Liver (tissue), 3 donors: ENCODE results near the gene FAM120B.

ENCODE experiments used
- EGR1 ChIP-seq, 2 donors: IDR thresholded peaks; 2 replicates each; pipeline ENCODE4 v1.6.1; 2016 to 2018; ENCODE audit warnings: antibody characterized with exemption in 2 of 2, low read depth in 2 of 2
- FOXA1 ChIP-seq: IDR thresholded peaks from 2 replicates; pipeline ENCODE4 v1.6.1; 2016; ENCODE audit warnings: antibody characterized with exemption
- GABPA ChIP-seq, 2 donors: IDR thresholded peaks in 1 of 2; conservative IDR thresholded peaks in 1 of 2; 2 replicates each; pipeline ENCODE4 v1.6.1; 2016; ENCODE audit warnings: antibody characterized with exemption in 2 of 2, mild to moderate bottlenecking in 1 of 2, moderate library complexity in 1 of 2
- HNF4A ChIP-seq, 2 donors: conservative IDR thresholded peaks; 2 replicates each; pipeline ENCODE4 v1.6.1; 2016; ENCODE audit warnings: antibody characterized with exemption in 2 of 2, mild to moderate bottlenecking in 2 of 2
- JUND ChIP-seq, 2 donors: IDR thresholded peaks; 2 replicates each; pipeline ENCODE4 v1.6.1; 2016; ENCODE audit warnings: antibody characterized with exemption in 2 of 2
- RAD21 ChIP-seq, 2 donors: IDR thresholded peaks; 2 replicates each; pipeline ENCODE4 v1.6.1; 2016; ENCODE audit warnings: antibody characterized with exemption in 2 of 2, mild to moderate bottlenecking in 2 of 2
- SP1 ChIP-seq: IDR thresholded peaks from 2 replicates; pipeline ENCODE4 v1.6.1; 2018; ENCODE audit warnings: antibody characterized with exemption, mild to moderate bottlenecking
- TAF1 ChIP-seq: conservative IDR thresholded peaks from 2 replicates; pipeline ENCODE4 v1.6.1; 2016; ENCODE audit warnings: antibody characterized with exemption, mild to moderate bottlenecking
- YY1 ChIP-seq: IDR thresholded peaks from 2 replicates; pipeline ENCODE4 v1.6.1; 2016; ENCODE audit warnings: antibody characterized with exemption, mild to moderate bottlenecking
- TF ChIP-seq, protein P1 (sequence below): fragments of 150-350 bp; IDR thresholded peaks from 2 replicates; pipeline ENCODE4 v1.5.1; 2017; ENCODE audit warnings: improper control_type of control experiment, low read depth, low read length; ENCODE audit not compliant: missing input control
- TF ChIP-seq, protein P2 (sequence below): IDR thresholded peaks from 2 replicates; pipeline ENCODE4 v1.6.1; 2016; ENCODE audit warnings: antibody characterized with exemption, mild to moderate bottlenecking
- TF ChIP-seq, protein P3 (sequence below): IDR thresholded peaks from 2 replicates; pipeline ENCODE4 v1.6.1; 2016; ENCODE audit warnings: antibody characterized with exemption
- TF ChIP-seq, protein P4 (sequence below): IDR thresholded peaks from 2 replicates; pipeline ENCODE4 v1.6.1; 2016; ENCODE audit warnings: antibody characterized with exemption
- TF ChIP-seq, protein P5 (sequence below): IDR thresholded peaks from 2 replicates; pipeline ENCODE4 v1.6.1; 2016; ENCODE audit warnings: antibody characterized with exemption
- donor health status: healthy.
- donor health status: healthy.

- no peak for TF ChIP-seq RAD21 (IDR thresholded peaks at IDR 0.05)
- TF ChIP-seq, protein P1, sequence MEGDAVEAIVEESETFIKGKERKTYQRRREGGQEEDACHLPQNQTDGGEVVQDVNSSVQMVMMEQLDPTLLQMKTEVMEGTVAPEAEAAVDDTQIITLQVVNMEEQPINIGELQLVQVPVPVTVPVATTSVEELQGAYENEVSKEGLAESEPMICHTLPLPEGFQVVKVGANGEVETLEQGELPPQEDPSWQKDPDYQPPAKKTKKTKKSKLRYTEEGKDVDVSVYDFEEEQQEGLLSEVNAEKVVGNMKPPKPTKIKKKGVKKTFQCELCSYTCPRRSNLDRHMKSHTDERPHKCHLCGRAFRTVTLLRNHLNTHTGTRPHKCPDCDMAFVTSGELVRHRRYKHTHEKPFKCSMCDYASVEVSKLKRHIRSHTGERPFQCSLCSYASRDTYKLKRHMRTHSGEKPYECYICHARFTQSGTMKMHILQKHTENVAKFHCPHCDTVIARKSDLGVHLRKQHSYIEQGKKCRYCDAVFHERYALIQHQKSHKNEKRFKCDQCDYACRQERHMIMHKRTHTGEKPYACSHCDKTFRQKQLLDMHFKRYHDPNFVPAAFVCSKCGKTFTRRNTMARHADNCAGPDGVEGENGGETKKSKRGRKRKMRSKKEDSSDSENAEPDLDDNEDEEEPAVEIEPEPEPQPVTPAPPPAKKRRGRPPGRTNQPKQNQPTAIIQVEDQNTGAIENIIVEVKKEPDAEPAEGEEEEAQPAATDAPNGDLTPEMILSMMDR, result no peak
- TF ChIP-seq EGR1 (IDR thresholded peaks at IDR 0.05; ENCODE audit: low read depth in 2 of 2), result no peak
- TF ChIP-seq, protein P2, sequence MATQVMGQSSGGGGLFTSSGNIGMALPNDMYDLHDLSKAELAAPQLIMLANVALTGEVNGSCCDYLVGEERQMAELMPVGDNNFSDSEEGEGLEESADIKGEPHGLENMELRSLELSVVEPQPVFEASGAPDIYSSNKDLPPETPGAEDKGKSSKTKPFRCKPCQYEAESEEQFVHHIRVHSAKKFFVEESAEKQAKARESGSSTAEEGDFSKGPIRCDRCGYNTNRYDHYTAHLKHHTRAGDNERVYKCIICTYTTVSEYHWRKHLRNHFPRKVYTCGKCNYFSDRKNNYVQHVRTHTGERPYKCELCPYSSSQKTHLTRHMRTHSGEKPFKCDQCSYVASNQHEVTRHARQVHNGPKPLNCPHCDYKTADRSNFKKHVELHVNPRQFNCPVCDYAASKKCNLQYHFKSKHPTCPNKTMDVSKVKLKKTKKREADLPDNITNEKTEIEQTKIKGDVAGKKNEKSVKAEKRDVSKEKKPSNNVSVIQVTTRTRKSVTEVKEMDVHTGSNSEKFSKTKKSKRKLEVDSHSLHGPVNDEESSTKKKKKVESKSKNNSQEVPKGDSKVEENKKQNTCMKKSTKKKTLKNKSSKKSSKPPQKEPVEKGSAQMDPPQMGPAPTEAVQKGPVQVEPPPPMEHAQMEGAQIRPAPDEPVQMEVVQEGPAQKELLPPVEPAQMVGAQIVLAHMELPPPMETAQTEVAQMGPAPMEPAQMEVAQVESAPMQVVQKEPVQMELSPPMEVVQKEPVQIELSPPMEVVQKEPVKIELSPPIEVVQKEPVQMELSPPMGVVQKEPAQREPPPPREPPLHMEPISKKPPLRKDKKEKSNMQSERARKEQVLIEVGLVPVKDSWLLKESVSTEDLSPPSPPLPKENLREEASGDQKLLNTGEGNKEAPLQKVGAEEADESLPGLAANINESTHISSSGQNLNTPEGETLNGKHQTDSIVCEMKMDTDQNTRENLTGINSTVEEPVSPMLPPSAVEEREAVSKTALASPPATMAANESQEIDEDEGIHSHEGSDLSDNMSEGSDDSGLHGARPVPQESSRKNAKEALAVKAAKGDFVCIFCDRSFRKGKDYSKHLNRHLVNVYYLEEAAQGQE, result no peak
- no peak for TF ChIP-seq JUND (IDR thresholded peaks at IDR 0.05)
- TF ChIP-seq GABPA (IDR thresholded peaks at IDR 0.05 in 1 of 2, conservative IDR thresholded peaks at IDR 0.05 in 1 of 2), result no peak
- no peak for TF ChIP-seq FOXA1
- TF ChIP-seq, protein P3, sequence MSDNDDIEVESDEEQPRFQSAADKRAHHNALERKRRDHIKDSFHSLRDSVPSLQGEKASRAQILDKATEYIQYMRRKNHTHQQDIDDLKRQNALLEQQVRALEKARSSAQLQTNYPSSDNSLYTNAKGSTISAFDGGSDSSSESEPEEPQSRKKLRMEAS, result no peak
- TF ChIP-seq TAF1, result no peak
- TF ChIP-seq, protein P4, sequence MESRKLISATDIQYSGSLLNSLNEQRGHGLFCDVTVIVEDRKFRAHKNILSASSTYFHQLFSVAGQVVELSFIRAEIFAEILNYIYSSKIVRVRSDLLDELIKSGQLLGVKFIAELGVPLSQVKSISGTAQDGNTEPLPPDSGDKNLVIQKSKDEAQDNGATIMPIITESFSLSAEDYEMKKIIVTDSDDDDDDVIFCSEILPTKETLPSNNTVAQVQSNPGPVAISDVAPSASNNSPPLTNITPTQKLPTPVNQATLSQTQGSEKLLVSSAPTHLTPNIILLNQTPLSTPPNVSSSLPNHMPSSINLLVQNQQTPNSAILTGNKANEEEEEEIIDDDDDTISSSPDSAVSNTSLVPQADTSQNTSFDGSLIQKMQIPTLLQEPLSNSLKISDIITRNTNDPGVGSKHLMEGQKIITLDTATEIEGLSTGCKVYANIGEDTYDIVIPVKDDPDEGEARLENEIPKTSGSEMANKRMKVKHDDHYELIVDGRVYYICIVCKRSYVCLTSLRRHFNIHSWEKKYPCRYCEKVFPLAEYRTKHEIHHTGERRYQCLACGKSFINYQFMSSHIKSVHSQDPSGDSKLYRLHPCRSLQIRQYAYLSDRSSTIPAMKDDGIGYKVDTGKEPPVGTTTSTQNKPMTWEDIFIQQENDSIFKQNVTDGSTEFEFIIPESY, result no peak
- TF ChIP-seq SP1, result no peak
- no peak for TF ChIP-seq YY1
- no peak for TF ChIP-seq HNF4A (conservative IDR thresholded peaks at IDR 0.05)
- TF ChIP-seq, protein P5, sequence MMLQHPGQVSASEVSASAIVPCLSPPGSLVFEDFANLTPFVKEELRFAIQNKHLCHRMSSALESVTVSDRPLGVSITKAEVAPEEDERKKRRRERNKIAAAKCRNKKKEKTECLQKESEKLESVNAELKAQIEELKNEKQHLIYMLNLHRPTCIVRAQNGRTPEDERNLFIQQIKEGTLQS, result no peak
Observed at GRCh38 chr6:170264086-170264485, 42.5 kb upstream of the FAM120B start.
